ENCODE measurements around the gene ACOT9. TPM values are rescaled to one million over a fixed set of nuclear protein-coding genes. Genes with fewer than 3 reads are reported as not detected.

ACOT9 gene, protein sequence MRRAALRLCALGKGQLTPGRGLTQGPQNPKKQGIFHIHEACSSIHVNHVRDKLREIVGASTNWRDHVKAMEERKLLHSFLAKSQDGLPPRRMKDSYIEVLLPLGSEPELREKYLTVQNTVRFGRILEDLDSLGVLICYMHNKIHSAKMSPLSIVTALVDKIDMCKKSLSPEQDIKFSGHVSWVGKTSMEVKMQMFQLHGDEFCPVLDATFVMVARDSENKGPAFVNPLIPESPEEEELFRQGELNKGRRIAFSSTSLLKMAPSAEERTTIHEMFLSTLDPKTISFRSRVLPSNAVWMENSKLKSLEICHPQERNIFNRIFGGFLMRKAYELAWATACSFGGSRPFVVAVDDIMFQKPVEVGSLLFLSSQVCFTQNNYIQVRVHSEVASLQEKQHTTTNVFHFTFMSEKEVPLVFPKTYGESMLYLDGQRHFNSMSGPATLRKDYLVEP
- total RNA-seq, result 10 to 100 TPM; 20.8 to 28.0 (median 24.6) TPM

DNA sequence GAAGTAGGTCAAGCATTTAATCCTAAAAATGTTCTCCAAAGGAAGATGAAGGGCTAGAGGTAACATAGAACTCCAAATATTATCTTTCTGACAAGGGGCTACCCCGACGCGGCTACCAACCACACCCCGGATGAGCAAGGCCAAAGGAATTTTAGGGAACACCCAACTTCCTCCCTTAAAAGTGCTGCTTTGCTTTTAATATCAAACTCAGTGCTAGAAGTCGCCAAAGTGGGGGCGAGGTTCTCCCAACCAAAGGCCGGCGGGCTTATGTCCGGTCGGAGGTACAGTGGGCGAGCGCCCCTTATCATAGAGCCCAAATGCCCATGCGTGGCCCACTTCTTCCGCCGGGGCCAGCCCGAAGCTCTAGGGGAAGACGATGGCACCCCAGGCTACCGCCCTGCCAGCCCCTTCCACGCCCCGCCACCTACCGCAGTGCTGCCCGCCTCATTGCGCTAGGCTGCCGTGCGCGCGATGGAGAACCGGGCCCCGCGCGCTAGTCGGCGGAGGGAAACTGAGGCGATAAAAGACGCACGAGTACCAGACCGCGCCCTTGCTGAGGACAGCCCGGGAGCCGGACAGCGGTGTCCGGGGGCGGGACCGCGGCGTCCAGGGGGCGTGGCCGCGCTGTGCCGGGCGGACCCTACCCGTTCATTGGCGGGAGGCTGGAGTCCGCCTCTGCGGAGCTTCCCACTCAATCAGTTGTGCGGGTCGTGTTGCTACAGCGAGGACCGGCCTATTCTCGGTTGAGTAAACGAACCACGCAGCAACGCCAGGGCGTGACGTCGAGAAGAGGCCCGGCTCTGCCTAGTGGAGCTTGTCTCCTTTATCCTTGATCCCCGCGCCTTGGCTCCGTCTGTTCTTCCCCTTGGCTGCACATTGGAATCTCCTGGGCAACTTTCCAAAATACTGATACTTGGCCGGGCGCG, at the start of gene ACOT9:
Gene ACOT9 (minus strand): TSS at position 580 of the 926 bp plus-strand sequence. CDS start 132 bp downstream, at position 448.
- DNase-seq (peak; percentile 51), ATAC-seq (peak; percentile 96 to 97)
- no peaks in the 10 kb centered on the region for H3K27me3 Mint-ChIP-seq (ENCODE audit: low read depth)
- H3K36me3 Mint-ChIP-seq (ENCODE audit: insufficient read depth), result no peaks in the 10 kb centered on the region
- peaks cover 35% of the 10 kb centered on the region for H3K4me1 Mint-ChIP-seq (ENCODE audit: low read depth)
- no peaks in the 10 kb centered on the region for H3K9me3 Mint-ChIP-seq
- peak within 1 kb of the TSS; percentile 87 for H3K4me3 Mint-ChIP-seq

DNA sequence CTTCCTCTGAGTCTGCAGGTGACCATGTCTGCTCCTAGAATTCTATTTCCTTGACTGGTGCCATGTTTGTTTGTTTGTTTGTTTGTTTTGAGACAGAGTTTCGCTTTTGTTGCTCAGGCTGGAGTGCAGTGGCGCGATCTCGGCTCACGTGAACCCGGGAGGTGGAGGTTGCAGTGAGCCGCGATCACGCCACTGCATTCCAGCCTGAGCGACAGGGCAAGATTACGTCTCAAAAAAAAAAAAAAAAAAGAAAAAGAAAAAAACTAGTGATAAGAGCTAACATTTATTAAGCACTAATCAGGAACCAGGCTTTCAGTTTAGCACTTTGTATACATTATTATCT, 47.0 kb upstream of the ACOT9 start:
- DNase-seq (no peak), ATAC-seq (no peak)
- H3K4me1 Mint-ChIP-seq (ENCODE audit: low read depth), result peaks cover 7% of the 10 kb centered on the region
- no peak overlapping the region for H3K4me3 Mint-ChIP-seq
- no peaks in the 10 kb centered on the region for H3K9me3 Mint-ChIP-seq
- no peaks in the 10 kb centered on the region for H3K27me3 Mint-ChIP-seq (ENCODE audit: low read depth)
- H3K36me3 Mint-ChIP-seq (ENCODE audit: insufficient read depth), result peaks cover 10% of the 10 kb centered on the region

DNA sequence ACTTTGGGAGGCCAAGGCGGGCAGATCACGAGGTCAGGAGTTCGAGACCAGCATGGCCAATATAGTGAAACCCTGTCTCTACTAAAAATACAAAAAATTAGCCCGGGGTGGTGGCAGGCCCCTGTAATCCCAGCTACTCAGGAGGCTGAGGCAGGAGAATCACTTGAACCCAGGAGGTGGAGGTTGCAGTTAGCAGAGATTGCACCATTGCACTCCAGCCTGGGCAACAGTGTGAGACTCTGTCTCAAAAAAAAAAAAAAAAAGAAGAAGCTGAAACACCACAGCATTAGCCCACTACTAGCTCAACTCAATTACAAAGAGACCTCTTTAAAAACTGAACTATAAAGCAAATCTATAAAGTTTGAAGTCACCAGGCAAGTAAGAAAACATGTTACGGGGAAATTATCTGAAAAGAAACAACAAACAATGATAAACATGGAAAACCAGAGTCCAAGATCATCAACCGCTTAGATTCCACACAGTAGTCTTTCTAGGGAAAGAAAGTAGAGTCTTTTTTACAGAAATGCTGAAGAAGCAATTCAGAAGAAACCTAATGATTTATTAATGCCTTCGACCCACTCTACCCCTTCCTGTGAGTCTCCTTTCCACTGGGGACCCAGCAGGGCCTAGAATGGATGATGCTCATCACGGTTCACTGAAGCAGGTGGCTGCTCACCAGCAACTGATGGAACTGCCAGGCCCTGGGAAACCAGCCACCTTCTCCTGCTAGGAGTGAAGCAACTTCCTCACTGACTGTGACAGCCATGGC, 46.5 kb upstream of the ACOT9 start:
- DNase-seq (no peak), ATAC-seq (no peak)
- Mint-ChIP-seq H3K27me3 (ENCODE audit: low read depth) (no peaks in the 10 kb centered on the region), H3K4me3 (no peak overlapping the region), H3K9me3 (no peaks in the 10 kb centered on the region), H3K36me3 (ENCODE audit: insufficient read depth) (peaks cover 14% of the 10 kb centered on the region), H3K4me1 (ENCODE audit: low read depth) (peaks cover 13% of the 10 kb centered on the region)

DNA sequence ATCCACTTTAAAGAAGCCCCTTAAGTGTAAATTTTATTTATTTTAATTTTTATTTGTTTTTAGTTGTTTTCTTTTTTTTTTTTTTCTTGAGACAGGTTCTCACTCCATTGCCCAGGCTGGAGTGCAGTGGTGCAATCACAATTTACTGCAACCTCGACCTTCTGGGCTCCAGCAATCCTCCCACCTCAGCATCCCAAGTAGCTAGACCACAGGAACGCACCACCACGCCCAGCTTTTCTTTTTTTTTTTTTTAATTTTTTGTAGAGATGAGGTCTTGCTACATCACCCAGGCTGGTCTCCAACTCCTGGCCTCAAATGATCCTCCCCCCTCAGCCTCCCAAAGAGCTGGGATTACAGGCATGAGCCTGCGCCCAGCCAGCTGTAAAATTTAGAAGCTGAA, 45.9 kb upstream of the ACOT9 start:
- ATAC-seq, result no peak
- H3K36me3 Mint-ChIP-seq (ENCODE audit: insufficient read depth), result peaks cover 20% of the 10 kb centered on the region
- DNase-seq, result no peak
- H3K27me3 Mint-ChIP-seq (ENCODE audit: low read depth), result no peaks in the 10 kb centered on the region
- no peak overlapping the region for H3K4me3 Mint-ChIP-seq
- H3K4me1 Mint-ChIP-seq (ENCODE audit: low read depth), result peaks cover 19% of the 10 kb centered on the region
- no peaks in the 10 kb centered on the region for H3K9me3 Mint-ChIP-seq

DNA sequence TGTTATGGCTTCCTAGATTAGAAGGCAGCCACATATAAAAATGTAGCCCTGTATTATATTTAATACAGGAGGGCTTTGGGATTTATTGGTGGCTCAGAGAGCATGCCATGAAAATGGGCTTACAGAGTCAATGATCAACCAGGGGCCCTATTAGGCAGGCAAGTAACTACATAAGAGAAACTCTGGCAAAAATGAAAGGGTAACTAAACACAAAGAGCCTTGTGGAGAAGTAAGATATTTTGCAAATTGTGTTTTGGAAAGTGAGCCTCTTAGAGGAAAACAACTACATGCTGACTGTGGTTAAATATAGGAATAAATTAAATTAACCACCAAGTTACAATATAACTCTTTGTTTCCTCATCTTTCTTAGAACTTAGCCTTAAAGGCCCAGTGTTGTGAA, 45.4 kb upstream of the ACOT9 start:
- Mint-ChIP-seq H3K36me3 (ENCODE audit: insufficient read depth) (peaks cover 23% of the 10 kb centered on the region), H3K4me3 (no peak overlapping the region), H3K4me1 (ENCODE audit: low read depth) (peaks cover 19% of the 10 kb centered on the region), H3K9me3 (no peaks in the 10 kb centered on the region), H3K27me3 (ENCODE audit: low read depth) (no peaks in the 10 kb centered on the region)
- no peak for DNase-seq
- no peak for ATAC-seq

DNA sequence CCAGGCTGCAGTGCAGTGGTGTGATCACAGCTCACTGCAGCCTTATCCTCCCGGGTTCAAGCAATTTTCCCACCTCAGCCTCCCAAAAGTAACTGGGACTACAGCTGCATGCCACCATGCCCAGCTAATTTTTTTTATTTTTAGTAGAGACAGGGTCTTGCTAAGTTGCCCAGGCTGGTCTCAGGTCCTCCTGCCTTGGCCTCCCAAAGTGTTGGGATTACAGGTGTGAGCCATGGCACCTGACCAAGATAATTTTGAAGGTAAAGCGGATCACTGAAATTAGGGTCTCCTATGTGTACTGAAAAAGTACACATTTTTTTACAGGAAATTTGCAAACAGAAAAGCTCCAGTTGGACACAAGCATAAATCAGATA, 44.7 kb upstream of the ACOT9 start:
- H3K27me3 Mint-ChIP-seq (ENCODE audit: low read depth), result no peaks in the 10 kb centered on the region

DNA sequence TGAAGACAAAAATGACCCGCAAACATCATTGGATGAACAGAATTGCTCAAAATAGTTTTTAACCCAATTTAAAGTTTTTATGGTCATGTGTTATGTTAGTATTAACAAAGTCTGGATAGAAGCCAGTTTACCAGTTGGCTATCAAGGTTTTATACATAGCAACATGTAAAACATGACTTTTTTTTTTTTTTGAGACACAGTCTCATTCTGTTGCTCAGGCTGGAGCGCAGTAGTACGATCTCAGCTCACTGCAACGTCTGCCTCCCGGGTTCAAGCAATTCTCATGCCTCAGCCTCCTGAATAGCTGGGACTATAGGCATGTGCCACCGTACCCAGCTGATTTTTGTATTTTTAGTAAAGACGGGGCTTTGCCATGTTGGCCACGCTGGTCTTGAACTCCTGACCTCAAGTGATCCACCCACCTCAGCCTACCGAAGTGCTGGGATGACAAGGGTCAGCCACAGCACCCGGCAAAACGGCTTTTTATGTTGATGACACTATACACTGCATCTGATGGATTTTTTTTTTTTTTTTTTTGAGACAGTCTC, 43.3 kb upstream of the ACOT9 start:
- no peaks in the 10 kb centered on the region for H3K9me3 Mint-ChIP-seq
- H3K27me3 Mint-ChIP-seq (ENCODE audit: low read depth), result no peaks in the 10 kb centered on the region
- peaks cover 29% of the 10 kb centered on the region for H3K4me1 Mint-ChIP-seq (ENCODE audit: low read depth)
- H3K4me3 Mint-ChIP-seq, result peak overlapping the region; percentile 21
- no peak for ATAC-seq
- peaks cover 23% of the 10 kb centered on the region for H3K36me3 Mint-ChIP-seq (ENCODE audit: insufficient read depth)
- no peak for DNase-seq

More for the DNA sequence above, 44.7 kb upstream of the ACOT9 start:
- no peak overlapping the region for H3K4me3 Mint-ChIP-seq
- DNase-seq, result no peak
- ATAC-seq, result no peak
- H3K9me3 Mint-ChIP-seq, result no peaks in the 10 kb centered on the region
- H3K4me1 Mint-ChIP-seq (ENCODE audit: low read depth), result peaks cover 20% of the 10 kb centered on the region
- peaks cover 23% of the 10 kb centered on the region for H3K36me3 Mint-ChIP-seq (ENCODE audit: insufficient read depth)

DNA sequence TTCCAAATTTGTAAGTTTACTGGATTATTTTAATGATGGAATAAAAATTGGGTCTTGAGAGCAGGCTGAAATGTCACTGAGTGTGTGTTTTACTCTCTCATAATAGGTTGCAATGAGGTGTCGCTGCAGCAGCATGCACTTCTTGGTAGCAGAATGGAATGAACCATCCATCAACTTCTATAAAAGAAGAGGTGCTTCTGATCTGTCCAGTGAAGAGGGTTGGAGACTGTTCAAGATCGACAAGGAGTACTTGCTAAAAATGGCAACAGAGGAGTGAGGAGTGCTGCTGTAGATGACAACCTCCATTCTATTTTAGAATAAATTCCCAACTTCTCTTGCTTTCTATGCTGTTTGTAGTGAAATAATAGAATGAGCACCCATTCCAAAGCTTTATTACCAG, 42.5 kb upstream of the ACOT9 start:
- peaks cover 33% of the 10 kb centered on the region for H3K4me1 Mint-ChIP-seq (ENCODE audit: low read depth)
- DNase-seq (no peak), ATAC-seq (no peak)
- H3K36me3 Mint-ChIP-seq (ENCODE audit: insufficient read depth), result peaks cover 23% of the 10 kb centered on the region
- H3K4me3 Mint-ChIP-seq, result peak overlapping the region; percentile 93
- no peaks in the 10 kb centered on the region for H3K27me3 Mint-ChIP-seq (ENCODE audit: low read depth)
- H3K9me3 Mint-ChIP-seq, result no peaks in the 10 kb centered on the region

DNA sequence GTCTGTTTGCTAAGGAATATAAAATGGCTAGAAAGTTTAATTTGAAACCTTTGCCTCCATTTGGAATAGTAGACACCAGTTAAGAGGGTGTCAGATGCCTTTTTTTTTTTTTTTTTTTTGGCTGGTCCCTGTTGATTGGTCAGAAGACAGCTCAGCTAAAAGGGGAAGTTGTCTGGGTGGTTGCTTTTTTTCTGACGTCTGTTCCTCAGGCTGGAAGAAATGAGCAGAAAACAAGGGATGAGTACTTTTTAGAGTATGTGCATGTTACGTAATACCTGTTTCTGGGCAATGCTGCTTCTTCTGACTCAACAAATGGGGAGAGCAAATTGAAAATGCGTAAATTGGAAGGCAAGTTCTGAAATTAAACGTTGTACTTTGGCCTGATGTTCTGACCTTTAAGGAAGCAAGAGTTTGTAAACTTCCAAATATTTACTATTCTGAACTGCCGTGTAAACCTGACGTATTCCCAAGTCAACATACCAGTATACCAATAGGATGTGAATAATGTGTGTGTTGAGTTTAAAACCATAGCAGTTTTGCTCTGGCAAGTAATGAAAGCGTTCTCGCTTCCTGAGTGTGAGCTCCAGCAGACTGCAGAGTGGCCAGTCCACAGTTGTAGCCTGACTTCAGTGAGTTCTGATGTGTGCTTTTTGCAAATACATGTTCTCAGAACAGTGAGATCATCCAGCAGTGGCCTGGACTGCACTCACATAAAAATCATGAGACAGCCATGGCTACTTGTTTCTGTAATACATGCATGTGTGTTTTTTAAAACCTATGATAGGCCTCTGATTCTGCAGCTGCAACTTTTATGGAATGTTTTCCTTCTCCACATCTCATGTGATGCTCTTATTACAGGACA, 41.6 kb upstream of the ACOT9 start:
- ATAC-seq (no peak), DNase-seq (no peak)
- H3K4me1 Mint-ChIP-seq (ENCODE audit: low read depth), result peaks cover 33% of the 10 kb centered on the region
- H3K4me3 Mint-ChIP-seq, result peak overlapping the region; percentile 93
- no peaks in the 10 kb centered on the region for H3K27me3 Mint-ChIP-seq (ENCODE audit: low read depth)
- no peaks in the 10 kb centered on the region for H3K9me3 Mint-ChIP-seq
- peaks cover 23% of the 10 kb centered on the region for H3K36me3 Mint-ChIP-seq (ENCODE audit: insufficient read depth)

DNA sequence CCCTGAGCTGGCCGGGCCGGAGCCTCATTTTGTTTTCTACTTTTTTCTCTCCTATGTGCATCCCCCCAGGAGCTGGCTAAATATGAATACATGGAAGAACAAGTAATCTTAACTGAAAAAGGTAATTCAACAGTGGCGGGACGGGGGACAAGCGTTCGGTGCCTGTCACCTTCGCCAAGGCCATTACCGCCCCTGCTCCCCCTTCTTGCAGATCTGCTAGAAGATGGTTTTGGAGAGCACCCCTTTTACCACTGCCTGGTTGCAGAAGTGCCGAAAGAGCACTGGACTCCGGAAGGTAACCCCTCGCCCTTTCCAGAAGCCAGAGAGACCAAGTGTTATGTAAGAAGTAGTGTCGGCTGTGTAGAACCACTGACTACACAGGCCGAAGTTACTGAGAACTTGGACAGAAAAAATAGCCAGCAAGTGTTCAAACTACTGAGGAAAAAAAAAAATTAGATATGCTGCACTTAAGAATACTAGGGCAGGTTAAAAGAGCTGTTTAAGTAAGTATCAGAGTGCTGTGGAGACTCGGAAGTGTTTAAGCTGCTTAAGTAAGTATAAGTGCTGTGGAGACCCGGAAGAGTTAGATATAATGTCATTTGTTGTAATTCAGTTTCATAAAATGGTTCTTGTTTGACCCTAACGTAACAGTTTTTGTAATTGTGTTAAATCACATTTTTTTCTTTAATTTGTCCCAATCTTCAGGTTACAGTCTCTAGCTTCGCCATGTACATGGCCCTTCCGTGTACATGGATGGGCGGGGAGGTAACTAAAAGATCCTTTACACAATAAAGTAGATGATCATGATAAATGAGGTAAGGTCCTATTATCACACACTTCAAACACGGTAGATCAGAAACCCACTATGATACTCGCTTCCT, 40.8 kb upstream of the ACOT9 start:
- no peak for DNase-seq
- Mint-ChIP-seq H3K27me3 (ENCODE audit: low read depth) (no peaks in the 10 kb centered on the region), H3K4me1 (ENCODE audit: low read depth) (peaks cover 33% of the 10 kb centered on the region), H3K4me3 (peak overlapping the region; percentile 93), H3K9me3 (no peaks in the 10 kb centered on the region), H3K36me3 (ENCODE audit: insufficient read depth) (peaks cover 23% of the 10 kb centered on the region)
- no peak for ATAC-seq

DNA sequence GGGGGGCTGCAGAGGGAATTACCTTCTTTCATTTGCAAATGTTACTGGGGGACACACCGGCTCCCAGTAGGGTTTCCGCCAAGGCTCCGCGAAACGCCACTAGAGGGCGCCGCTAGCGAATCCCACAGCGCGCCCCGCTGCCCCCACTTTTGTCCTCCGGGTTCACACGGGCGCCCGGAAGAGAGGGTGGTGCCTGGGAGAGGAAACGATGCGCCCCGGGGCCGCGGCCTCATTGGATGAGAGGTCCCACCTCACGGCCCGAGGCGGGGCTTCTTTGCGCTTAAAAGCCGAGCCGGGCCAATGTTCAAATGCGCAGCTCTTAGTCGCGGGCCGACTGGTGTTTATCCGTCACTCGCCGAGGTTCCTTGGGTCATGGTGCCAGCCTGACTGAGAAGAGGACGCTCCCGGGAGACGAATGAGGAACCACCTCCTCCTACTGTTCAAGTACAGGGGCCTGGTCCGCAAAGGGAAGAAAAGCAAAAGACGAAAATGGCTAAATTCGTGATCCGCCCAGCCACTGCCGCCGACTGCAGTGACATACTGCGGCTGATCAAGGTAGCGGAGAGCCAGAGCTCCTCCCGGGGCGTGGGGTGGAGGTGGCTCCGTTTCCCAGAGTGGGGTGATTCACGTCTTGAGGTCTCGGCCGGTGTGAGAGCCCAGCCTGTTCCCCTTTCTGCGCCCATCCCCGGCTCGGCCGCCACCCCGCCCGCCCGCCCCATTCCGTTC, 40.0 kb upstream of the ACOT9 start, which contains the start of gene SAT1:
Gene SAT1 (plus strand): TSS at position 311 of the 726 bp plus-strand sequence. CDS start 179 bp downstream, at position 490.
- Mint-ChIP-seq H3K27me3 (ENCODE audit: low read depth) (no peaks in the 10 kb centered on the region), H3K4me3 (peak within 1 kb of the TSS; percentile 93), H3K36me3 (ENCODE audit: insufficient read depth) (peaks cover 23% of the 10 kb centered on the region), H3K4me1 (ENCODE audit: low read depth) (peaks cover 33% of the 10 kb centered on the region), H3K9me3 (no peaks in the 10 kb centered on the region)
- ATAC-seq (peak; percentile 87 to 92), DNase-seq (peak; percentile 90)

DNA sequence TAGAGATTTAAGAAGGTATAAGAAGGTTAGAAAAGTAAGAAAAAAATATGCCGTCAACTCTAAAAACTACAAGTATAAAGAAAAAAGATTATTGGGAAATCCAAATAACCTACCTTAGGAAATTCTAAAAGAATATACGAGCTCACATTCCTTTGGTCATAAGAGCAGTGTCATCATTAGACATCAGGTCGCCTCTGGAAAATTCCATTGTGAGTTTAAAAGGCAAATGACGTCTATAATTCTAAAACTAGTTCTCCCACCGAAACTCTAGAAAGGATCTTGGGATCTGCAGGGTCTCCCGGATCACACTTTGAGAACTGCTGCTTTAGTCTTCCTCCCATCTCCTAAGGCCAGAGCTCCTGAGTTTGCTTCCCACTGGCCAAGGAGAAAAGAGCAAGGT, 39.4 kb upstream of the ACOT9 start:
- peaks cover 23% of the 10 kb centered on the region for H3K36me3 Mint-ChIP-seq (ENCODE audit: insufficient read depth)
- ATAC-seq, result no peak
- H3K4me1 Mint-ChIP-seq (ENCODE audit: low read depth), result peaks cover 33% of the 10 kb centered on the region
- no peaks in the 10 kb centered on the region for H3K27me3 Mint-ChIP-seq (ENCODE audit: low read depth)
- peak overlapping the region; percentile 93 for H3K4me3 Mint-ChIP-seq
- DNase-seq, result no peak
- no peaks in the 10 kb centered on the region for H3K9me3 Mint-ChIP-seq
